Measurements from ENCODE around the gene SORT1.

Gene SORT1

DNA sequence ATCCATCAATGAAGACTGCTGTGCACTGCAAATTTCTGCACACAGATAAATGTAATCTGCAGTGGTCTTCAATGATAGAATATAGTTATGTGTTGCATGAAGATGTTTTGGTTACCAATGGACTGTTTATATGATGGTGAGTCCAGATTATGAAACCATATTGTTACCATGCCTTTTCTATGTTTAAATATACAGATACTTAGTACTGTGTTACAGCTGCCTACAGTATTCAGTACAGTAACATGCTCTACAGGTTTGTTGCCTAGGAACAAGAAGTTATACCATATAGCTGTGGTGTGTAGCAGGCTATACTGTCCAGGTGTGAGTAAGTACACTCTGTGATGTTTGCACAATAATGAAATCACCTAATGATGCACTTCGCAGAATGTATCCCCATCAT, 40.8 kb downstream of the SORT1 start:
- Histone ChIP-seq H4K20me1 (ENCODE audit: insufficient read depth) (no peaks in the 10 kb centered on the region), H3K4me3 (IDR thresholded peaks at IDR 0.05; ENCODE audit: insufficient read depth, low read depth, low read length) (no peak overlapping the region), H3K79me2 (ENCODE audit: insufficient read depth, low read depth) (no peaks in the 10 kb centered on the region), H3K27ac (no peak overlapping the region), H3K36me3 (ENCODE audit: insufficient read depth) (no peaks in the 10 kb centered on the region), H3K4me2 (no peak overlapping the region), H2AFZ (ENCODE audit: low read depth) (no peak overlapping the region), H3K4me1 (ENCODE audit: low read depth, poor library complexity, severe bottlenecking) (no peaks in the 10 kb centered on the region), H3K27me3 (ENCODE audit: insufficient read depth, low read depth) (no peaks in the 10 kb centered on the region), H3K9ac (no peak overlapping the region)
- no peak for TF ChIP-seq CTCF (conservative IDR thresholded peaks at IDR 0.05; ENCODE audit: low read depth, low read length)

DNA sequence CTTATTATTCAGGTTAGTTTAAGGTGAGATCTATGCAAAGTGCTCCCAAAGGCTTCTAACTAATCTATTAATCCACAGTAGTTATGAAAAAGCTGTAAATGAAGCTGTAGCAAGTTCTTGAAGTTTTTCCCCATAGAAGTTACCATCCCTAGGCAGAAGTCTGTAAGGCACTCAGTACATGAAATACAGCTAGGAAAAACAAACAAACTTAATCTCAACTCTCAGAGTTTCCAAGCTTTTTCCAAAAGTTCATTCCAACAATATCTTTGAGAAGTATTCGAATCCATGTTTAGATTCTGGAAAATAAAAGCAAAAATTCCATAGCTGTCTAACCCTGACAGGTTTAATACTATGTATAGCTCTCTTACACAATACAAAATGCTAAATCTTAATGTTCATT, 41.2 kb downstream of the SORT1 start:
- Histone ChIP-seq H3K4me2 (no peak overlapping the region), H3K9ac (no peak overlapping the region), H3K27me3 (ENCODE audit: insufficient read depth, low read depth) (no peaks in the 10 kb centered on the region), H3K36me3 (ENCODE audit: insufficient read depth) (no peaks in the 10 kb centered on the region), H3K4me3 (IDR thresholded peaks at IDR 0.05; ENCODE audit: insufficient read depth, low read depth, low read length) (no peak overlapping the region), H4K20me1 (ENCODE audit: insufficient read depth) (no peaks in the 10 kb centered on the region), H2AFZ (ENCODE audit: low read depth) (no peak overlapping the region), H3K4me1 (ENCODE audit: low read depth, poor library complexity, severe bottlenecking) (no peaks in the 10 kb centered on the region), H3K79me2 (ENCODE audit: insufficient read depth, low read depth) (no peaks in the 10 kb centered on the region), H3K27ac (no peak overlapping the region)
- no peak for TF ChIP-seq CTCF (conservative IDR thresholded peaks at IDR 0.05; ENCODE audit: low read depth, low read length)

DNA sequence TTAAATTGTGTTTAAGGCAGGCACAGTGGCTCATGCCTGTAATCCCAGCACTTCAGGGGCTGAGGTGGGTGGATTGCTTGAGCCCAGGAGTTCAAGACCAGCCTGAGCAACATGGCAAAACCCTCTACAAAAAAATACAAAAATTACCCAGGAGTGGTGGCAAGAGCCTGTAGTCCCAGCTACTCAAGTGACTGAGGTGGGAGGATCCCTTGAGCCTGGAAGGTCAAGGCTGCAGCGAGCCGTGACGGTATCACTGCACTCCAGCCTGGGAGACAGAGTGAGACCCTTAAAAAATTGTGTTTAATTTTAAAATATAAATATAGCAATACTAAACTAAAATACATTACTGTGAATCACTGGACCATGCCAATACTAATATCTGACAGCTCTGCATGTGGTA, 42.8 kb downstream of the SORT1 start:
- no peaks in the 10 kb centered on the region for H4K20me1 ChIP-seq (ENCODE audit: insufficient read depth)
- no peak overlapping the region for H3K27ac ChIP-seq
- H3K4me1 ChIP-seq (ENCODE audit: low read depth, poor library complexity, severe bottlenecking) = no peaks in the 10 kb centered on the region
- H3K9ac ChIP-seq = no peak overlapping the region
- no peak overlapping the region for H3K4me3 ChIP-seq (IDR thresholded peaks at IDR 0.05; ENCODE audit: insufficient read depth, low read depth, low read length)
- no peak overlapping the region for H2AFZ ChIP-seq (ENCODE audit: low read depth)
- no peak for TF ChIP-seq CTCF (conservative IDR thresholded peaks at IDR 0.05; ENCODE audit: low read depth, low read length)
- H3K4me2 ChIP-seq = no peak overlapping the region
- H3K79me2 ChIP-seq (ENCODE audit: insufficient read depth, low read depth) = no peaks in the 10 kb centered on the region
- H3K27me3 ChIP-seq (ENCODE audit: insufficient read depth, low read depth) = no peaks in the 10 kb centered on the region
- H3K36me3 ChIP-seq (ENCODE audit: insufficient read depth) = no peaks in the 10 kb centered on the region

DNA sequence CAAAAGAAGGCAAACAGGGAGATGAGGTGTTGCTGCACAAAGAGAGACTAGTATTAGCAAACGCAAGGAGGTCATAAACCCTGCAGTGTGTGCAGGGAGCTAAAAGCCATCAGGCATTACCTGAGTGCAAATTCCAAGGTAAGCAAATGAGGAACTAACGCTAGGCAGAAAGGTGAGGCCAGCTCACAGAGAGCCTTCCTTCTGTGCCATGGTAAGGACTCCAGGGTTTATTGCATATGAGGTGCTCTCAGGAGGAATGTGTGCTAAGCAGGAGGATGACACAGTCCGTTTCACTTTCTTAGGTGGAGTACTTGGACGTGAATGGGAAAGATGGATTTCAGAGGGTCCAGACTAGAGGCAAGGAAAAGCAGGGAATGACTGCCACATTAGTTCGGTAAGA, 46.3 kb downstream of the SORT1 start:
- no peak overlapping the region for H3K27ac ChIP-seq
- no peak overlapping the region for H3K4me2 ChIP-seq
- no peak overlapping the region for H3K9ac ChIP-seq
- no peaks in the 10 kb centered on the region for H3K4me1 ChIP-seq (ENCODE audit: low read depth, poor library complexity, severe bottlenecking)
- H3K36me3 ChIP-seq (ENCODE audit: insufficient read depth) = no peaks in the 10 kb centered on the region
- no peak for TF ChIP-seq CTCF (conservative IDR thresholded peaks at IDR 0.05; ENCODE audit: low read depth, low read length)
- H3K79me2 ChIP-seq (ENCODE audit: insufficient read depth, low read depth) = no peaks in the 10 kb centered on the region
- no peaks in the 10 kb centered on the region for H4K20me1 ChIP-seq (ENCODE audit: insufficient read depth)
- no peaks in the 10 kb centered on the region for H3K27me3 ChIP-seq (ENCODE audit: insufficient read depth, low read depth)
- H3K4me3 ChIP-seq (IDR thresholded peaks at IDR 0.05; ENCODE audit: insufficient read depth, low read depth, low read length) = no peak overlapping the region
- H2AFZ ChIP-seq (ENCODE audit: low read depth) = no peak overlapping the region

- Histone ChIP-seq H2AFZ (ENCODE audit: low read depth) (no peak overlapping the region), H3K4me3 (IDR thresholded peaks at IDR 0.05; ENCODE audit: insufficient read depth, low read depth, low read length) (no peak overlapping the region), H3K4me1 (ENCODE audit: low read depth, poor library complexity, severe bottlenecking) (no peaks in the 10 kb centered on the region), H3K27me3 (ENCODE audit: insufficient read depth, low read depth) (no peaks in the 10 kb centered on the region), H3K4me2 (no peak overlapping the region), H3K79me2 (ENCODE audit: insufficient read depth, low read depth) (no peaks in the 10 kb centered on the region), H4K20me1 (ENCODE audit: insufficient read depth) (no peaks in the 10 kb centered on the region), H3K36me3 (ENCODE audit: insufficient read depth) (no peaks in the 10 kb centered on the region), H3K27ac (no peak overlapping the region), H3K9ac (no peak overlapping the region)
- TF ChIP-seq CTCF (conservative IDR thresholded peaks at IDR 0.05; ENCODE audit: low read depth, low read length) = no peak
Measured at GRCh38 chr1:109350655-109351054, 47.1 kb downstream of the SORT1 start.
